Left lung (tissue), 10 donors: ENCODE results near the gene CARNS1. TPM values are rescaled to one million over a fixed set of nuclear protein-coding genes. Genes with fewer than 3 reads are reported as not detected.

Experiments used
- ATAC-seq: fragments of 200-7000 bp; cut with Tn5 transposase; one replicate; pipeline ENCODE4 v1.9.1; 2020; ENCODE audit warnings: moderate library complexity
- DNase-seq, 4 donors: peaks; one replicate each; pipeline ENCODE4 v3.0.0-alpha.2; 2013 to 2020
- H3K27ac ChIP-seq, 2 donors: fragments of 200-600 bp; sonication (generic) in 1 of 2; one replicate each; pipeline versions ENCODE4 v1.5.0 to v1.8.0; 2020 to 2021
- H3K27me3 ChIP-seq, 2 donors: fragments of 200-600 bp; sonication (generic) in 1 of 2; one replicate each; pipeline versions ENCODE4 v1.5.0 to v1.8.0; 2020 to 2021
- H3K36me3 ChIP-seq, 2 donors: fragments of 200-600 bp; sonication (generic) in 1 of 2; one replicate each; pipeline versions ENCODE4 v1.5.0 to v1.8.0; 2020 to 2021
- H3K4me1 ChIP-seq, 2 donors: fragments of 200-600 bp; one replicate each; pipeline ENCODE4 v1.8.0; 2021
- H3K4me3 ChIP-seq, 2 donors: fragments of 200-600 bp; sonication (generic) in 1 of 2; one replicate each; pipeline versions ENCODE4 v1.5.0 to v1.8.0; 2020 to 2021; ENCODE audit warnings: mild to moderate bottlenecking in 1 of 2
- H3K9me3 ChIP-seq, 2 donors: fragments of 200-600 bp; sonication (generic) in 1 of 2; one replicate each; pipeline versions ENCODE4 v1.5.0 to v1.8.0; 2020 to 2021
- intact Hi-C, 2 donors: fragments of 100-400 bp; cut with DNase I; formaldehyde crosslinking; loops; one replicate each; pipeline versions ENCODE4 v1.11.2 to v1.14.2; 2022
- polyA plus RNA-seq, 6 donors: library from polyadenylated mRNA; unstranded; fragments of 120-200 nt; gene quantifications; one replicate each; pipeline ENCODE4 v1.2.1, GENCODE V29; 2013; ENCODE audit not compliant: insufficient read length in 6 of 6
- total RNA-seq, 2 donors: library from RNA; stranded (reverse); fragmentation: NEBNext Ultra II Directional; extraction: Animal tissue kit (Norgen Biotek cat#: 25700); gene quantifications; one replicate each; pipeline ENCODE4 v1.2.1, GENCODE V29; 2021
- TF ChIP-seq, protein P1 (sequence below), 2 donors: fragments of 200-600 bp; sonication (generic) in 1 of 2; IDR thresholded peaks; one replicate each; pipeline versions ENCODE4 v1.5.0 to v1.8.0; 2021; ENCODE audit warnings: antibody characterized with exemption in 2 of 2
- donor health status: DM: no; HTN: yes; CAD: no.
- donor health status: DM: no; HTN: no; CAD: no.

The CARNS1 gene
- total and polyA plus RNA-seq, 8 donors = 0.71 to 5.6 (median 3.1) TPM

GRCh38 chr11:67371189-67371910 lies 44.1 kb upstream of the CARNS1 start:
- Histone ChIP-seq H3K27me3 (no peaks in the 10 kb centered on the region), H3K27ac (peak overlapping the region in 1 of 2 donors; percentile 89), H3K9me3 (no peaks in the 10 kb centered on the region), H3K4me3 (peak overlapping the region in 1 of 2 donors; percentile 68), H3K36me3 (no peaks in the 10 kb centered on the region), H3K4me1 (peaks cover 31 to 85% of the 10 kb centered on the region in 2 donors)
- no peak for DNase-seq
- TF ChIP-seq, protein P1, sequence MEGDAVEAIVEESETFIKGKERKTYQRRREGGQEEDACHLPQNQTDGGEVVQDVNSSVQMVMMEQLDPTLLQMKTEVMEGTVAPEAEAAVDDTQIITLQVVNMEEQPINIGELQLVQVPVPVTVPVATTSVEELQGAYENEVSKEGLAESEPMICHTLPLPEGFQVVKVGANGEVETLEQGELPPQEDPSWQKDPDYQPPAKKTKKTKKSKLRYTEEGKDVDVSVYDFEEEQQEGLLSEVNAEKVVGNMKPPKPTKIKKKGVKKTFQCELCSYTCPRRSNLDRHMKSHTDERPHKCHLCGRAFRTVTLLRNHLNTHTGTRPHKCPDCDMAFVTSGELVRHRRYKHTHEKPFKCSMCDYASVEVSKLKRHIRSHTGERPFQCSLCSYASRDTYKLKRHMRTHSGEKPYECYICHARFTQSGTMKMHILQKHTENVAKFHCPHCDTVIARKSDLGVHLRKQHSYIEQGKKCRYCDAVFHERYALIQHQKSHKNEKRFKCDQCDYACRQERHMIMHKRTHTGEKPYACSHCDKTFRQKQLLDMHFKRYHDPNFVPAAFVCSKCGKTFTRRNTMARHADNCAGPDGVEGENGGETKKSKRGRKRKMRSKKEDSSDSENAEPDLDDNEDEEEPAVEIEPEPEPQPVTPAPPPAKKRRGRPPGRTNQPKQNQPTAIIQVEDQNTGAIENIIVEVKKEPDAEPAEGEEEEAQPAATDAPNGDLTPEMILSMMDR (IDR thresholded peaks at IDR 0.05) = peak in 1 of 2 donors; percentile 54
- peak; percentile 14 for ATAC-seq
- intact Hi-C loops = no loop called here

GRCh38 chr11:67371911-67372320 lies 43.6 kb upstream of the CARNS1 start:
- Histone ChIP-seq H3K4me3 (peak overlapping the region; percentile 46 to 68), H3K27me3 (no peaks in the 10 kb centered on the region), H3K36me3 (no peaks in the 10 kb centered on the region), H3K9me3 (no peaks in the 10 kb centered on the region), H3K27ac (peak overlapping the region; percentile 85 to 89), H3K4me1 (peaks cover 25 to 79% of the 10 kb centered on the region in 2 donors)
- TF ChIP-seq, protein P1 (IDR thresholded peaks at IDR 0.05) = no peak
- peak; percentile 4 for ATAC-seq
- intact Hi-C loops = no loop called here
- no peak for DNase-seq

GRCh38 chr11:67372321-67372992 lies 43.0 kb upstream of the CARNS1 start:
- ATAC-seq (peak; percentile 6), DNase-seq (peak in 2 of 4 donors; percentile 64 to 87)
- Histone ChIP-seq H3K27ac (peak overlapping the region; percentile 85 to 89), H3K4me1 (peaks cover 20 to 74% of the 10 kb centered on the region in 2 donors), H3K4me3 (peak overlapping the region; percentile 46 to 68), H3K9me3 (no peaks in the 10 kb centered on the region), H3K36me3 (no peaks in the 10 kb centered on the region), H3K27me3 (no peaks in the 10 kb centered on the region)
- intact Hi-C loops = no loop called here
- TF ChIP-seq, protein P1 (IDR thresholded peaks at IDR 0.05) = no peak

DNA sequence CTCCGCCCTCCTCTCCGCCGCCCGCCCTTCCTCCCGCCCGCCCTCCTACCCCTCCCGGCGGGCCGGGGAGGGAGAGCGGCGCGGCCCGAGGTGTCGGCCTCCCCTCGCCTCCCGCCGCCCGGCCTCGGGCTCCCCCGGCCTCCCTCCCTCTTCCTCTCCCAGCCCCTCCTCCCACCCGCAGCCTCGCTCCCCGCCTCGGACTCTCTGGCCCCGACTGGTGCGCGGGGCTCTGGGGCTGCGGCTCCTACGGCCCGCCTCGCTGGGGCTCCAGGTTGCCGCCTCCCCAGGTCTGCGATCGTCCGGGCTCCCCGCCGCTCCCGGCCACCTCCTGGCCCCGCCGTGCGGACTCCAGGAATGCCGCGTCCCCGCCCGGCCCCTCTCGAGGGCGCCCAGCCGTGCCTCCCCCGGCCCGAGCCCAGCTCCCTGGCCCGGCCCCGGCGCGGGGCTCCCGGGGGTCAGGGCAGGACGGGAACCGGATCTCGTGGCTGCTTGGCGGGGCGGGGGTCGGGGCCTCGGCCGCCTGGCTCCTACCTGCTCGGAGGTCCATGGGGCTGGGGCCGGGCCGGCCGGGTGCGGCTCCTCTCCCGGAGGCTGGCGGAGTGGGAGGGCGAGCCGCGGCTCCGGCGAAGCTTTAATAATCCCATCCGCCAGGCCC lies 42.4 kb upstream of the CARNS1 start, which contains the start of gene CLCF1:
Gene CLCF1 (minus strand): TSS at position 606 of the 655 bp plus-strand sequence. CDS start 59 bp downstream, at position 547.
- intact Hi-C loops = no loop called here
- Histone ChIP-seq H3K36me3 (no peaks in the 10 kb centered on the region), H3K4me1 (peaks cover 18 to 67% of the 10 kb centered on the region in 2 donors), H3K27me3 (no peaks in the 10 kb centered on the region), H3K27ac (peak within 1 kb of the TSS; percentile 85 to 89), H3K9me3 (no peaks in the 10 kb centered on the region), H3K4me3 (peak within 1 kb of the TSS; percentile 46 to 68)
- DNase-seq = peak in 3 of 4 donors; percentile 78 to 95 (median 84)
- ATAC-seq = peak; percentile 48
- TF ChIP-seq, protein P1 (IDR thresholded peaks at IDR 0.05) = no peak
